GM19455 (cell line): Measurements from ENCODE around the gene C1orf56.

Experiments
- ATAC-seq: cut with Tn5 transposase; IDR thresholded peaks from one replicate; pipeline ENCODE4 v1.9.1; 2021; ENCODE audit not compliant: unreplicated experiment

C1orf56 gene

GRCh38 chr1:151024540-151025146 lies 22.9 kb upstream of the C1orf56 start:
- ATAC-seq: no peak

DNA sequence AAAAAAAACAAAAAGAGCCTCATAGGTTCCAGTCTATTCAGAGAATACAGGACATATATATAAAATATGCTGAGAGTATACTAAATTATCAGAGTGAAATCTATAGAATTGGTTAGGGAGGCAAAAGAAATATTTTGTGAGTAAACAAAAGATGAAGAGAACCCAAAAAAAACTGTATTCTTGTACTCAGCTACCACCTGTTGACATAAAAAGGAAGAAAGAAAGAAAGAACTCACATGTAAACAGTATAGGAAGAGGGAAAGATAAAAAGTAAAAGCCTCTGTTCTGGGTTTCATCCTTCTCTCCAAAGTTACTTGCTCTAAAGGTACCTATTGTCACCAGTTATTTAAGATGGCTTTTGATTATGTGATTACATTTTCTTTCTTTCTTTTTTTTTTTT lies 21.1 kb upstream of the C1orf56 start:
- no peak for ATAC-seq

GRCh38 chr1:151032164-151032563 lies 15.4 kb upstream of the C1orf56 start:
- no peak for ATAC-seq

GRCh38 chr1:151035167-151035566 lies 12.4 kb upstream of the C1orf56 start:
- ATAC-seq: no peak

- no peak for ATAC-seq
These were observed 11.2 kb upstream of the C1orf56 start, which contains the start of gene BNIPL for GRCh38 chr1:151036356-151036755. Gene BNIPL (plus strand): TSS chr1:151036586. CDS start chr1:151036726, 140 bp downstream.

GRCh38 chr1:151037032-151037431 lies 10.5 kb upstream of the C1orf56 start:
- ATAC-seq: no peak

DNA sequence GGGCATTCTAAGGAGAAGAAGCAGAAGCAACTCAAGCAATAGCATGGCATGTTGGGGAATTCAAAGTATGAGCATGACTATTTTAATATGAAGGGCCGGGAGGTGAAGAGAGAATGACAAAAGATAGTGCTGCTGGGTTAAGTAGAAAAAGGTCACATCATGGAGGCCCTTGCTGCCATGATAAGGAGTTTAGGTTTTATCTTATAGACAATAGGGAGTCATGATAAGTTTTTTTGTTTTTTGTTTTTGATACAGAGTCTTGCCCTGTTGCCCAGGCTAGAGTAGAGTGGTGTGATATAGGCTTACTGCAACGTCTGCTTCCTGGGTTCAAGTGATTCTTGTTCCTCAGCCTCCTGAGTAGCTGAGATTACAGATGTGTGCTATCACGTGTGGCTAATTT lies 8.0 kb upstream of the C1orf56 start:
- no peak for ATAC-seq

DNA sequence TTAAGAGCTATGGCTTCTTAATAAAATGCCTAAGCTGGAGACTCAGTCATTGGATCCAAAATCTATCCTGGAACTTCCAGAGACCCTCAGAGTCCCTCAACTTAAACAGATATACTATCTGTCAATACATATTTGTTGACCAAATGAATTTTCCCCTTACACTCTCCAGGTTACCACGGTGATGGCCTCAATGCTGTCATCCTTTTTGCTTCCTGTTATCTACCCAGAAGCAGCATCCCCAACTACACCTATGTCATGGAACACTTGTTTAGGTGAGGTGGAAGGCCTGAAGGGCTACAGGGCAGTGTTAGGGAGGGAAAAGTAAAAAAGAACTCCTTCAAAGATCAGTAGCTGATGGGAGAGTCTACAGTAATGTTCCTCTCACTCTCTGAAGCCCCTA lies 4.4 kb upstream of the C1orf56 start:
- ATAC-seq: no peak

DNA sequence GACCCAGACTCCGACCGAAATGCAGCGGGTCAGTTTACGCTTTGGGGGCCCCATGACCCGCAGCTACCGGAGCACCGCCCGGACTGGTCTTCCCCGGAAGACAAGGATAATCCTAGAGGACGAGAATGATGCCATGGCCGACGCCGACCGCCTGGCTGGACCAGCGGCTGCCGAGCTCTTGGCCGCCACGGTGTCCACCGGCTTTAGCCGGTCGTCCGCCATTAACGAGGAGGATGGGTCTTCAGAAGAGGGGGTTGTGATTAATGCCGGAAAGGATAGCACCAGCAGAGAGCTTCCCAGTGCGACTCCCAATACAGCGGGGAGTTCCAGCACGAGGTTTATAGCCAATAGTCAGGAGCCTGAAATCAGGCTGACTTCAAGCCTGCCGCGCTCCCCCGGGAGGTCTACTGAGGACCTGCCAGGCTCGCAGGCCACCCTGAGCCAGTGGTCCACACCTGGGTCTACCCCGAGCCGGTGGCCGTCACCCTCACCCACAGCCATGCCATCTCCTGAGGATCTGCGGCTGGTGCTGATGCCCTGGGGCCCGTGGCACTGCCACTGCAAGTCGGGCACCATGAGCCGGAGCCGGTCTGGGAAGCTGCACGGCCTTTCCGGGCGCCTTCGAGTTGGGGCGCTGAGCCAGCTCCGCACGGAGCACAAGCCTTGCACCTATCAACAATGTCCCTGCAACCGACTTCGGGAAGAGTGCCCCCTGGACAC lies 534 bp downstream of the C1orf56 start:
- peak; percentile 46 for ATAC-seq

DNA sequence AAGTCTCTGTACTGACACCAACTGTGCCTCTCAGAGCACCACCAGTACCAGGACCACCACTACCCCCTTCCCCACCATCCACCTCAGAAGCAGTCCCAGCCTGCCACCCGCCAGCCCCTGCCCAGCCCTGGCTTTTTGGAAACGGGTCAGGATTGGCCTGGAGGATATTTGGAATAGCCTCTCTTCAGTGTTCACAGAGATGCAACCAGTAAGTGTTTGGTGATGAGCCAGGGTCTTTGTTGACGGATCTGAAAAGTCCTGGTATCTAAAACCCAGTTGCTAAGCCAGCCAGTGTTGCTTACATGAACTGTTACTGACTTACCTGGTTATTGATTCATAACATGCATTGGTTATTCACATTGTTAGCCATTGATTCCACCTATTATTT lies 1.1 kb downstream of the C1orf56 start:
- no peak for ATAC-seq

DNA sequence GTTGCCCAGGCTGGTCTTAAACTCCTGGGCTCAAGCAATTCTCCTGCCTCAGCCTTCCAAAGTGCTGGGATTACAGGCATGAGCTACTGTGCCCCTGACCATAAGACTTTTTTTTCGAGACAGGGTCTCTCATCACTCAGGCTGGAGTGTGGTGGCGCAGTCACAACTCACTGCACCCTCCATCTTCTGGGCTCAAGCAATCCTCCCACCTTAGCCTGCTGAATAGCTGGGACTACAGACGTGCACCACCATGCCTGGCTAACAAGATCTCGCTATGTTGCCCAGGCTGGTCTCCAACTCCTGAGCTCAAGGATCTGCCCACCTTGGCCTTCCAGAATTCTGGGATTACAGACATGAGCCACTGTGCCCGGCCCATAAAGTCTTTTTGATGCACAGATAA lies 1.9 kb downstream of the C1orf56 start:
- no peak for ATAC-seq

- ATAC-seq: no peak
These were observed 2.6 kb downstream of the C1orf56 start for GRCh38 chr1:151050051-151050688.

DNA sequence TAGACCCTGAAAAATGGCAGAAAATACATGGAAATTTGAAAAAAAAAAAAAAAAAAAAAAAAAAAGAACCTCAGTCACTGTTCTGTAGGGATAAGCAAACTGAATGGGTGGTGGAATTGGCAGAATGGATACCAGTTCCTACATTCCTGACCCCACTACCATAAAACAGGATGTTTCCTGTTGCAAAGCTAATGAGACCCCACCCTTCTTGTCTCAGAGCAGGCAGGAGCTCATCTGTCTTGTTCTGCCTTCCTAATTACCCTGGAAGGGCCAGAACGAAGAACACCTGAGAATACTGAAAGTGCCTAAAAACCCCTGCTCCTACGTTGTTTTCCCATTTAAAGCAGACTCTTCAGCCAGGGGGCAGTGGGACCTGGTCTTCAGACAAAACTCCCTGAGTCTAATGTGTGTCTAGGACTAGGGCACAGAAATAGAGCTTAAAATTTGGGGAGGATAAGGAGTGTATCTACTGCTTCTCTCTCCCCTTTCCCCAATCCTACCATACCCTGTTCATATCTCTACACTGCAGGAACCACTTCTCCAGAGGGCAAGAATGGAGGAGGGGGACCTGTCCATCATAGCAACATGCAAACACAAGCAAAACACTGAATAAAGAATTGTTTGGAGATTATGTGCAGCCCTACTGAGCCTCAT lies 3.9 kb downstream of the C1orf56 start:
- no peak for ATAC-seq

DNA sequence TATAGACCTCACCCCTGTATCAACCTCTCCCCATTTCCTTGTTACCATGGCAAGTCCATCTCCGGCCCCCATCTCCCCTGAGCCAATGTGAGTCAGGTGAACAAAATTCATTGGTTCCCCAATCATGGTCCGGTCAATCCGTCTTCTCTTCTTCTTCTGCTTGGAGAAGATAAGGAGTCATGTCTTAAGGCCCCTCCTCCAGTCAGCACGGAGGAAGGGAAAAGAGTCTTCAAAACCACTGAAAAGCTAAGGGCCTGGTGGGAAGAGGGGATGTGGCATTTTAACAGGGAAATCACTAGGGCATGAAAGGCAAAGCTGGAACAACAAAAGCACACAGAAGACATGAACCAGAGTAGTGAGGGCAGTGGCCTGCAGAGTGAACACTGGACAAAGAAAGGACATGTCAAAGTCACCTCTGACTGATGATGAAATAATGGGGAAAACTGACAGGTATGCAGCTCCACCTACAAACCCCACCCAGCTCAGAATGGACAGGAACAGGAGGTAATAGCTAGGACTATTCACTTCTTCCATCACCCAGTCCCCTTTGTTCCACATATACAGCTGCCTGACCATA lies 7.5 kb downstream of the C1orf56 start:
- ATAC-seq: no peak

GRCh38 chr1:151055581-151055980 lies 8.0 kb downstream of the C1orf56 start:
- ATAC-seq: no peak

- ATAC-seq: no peak
These were observed 8.6 kb downstream of the C1orf56 start for GRCh38 chr1:151056149-151056548.

GRCh38 chr1:151058692-151059091 lies 11.1 kb downstream of the C1orf56 start:
- ATAC-seq: no peak

DNA sequence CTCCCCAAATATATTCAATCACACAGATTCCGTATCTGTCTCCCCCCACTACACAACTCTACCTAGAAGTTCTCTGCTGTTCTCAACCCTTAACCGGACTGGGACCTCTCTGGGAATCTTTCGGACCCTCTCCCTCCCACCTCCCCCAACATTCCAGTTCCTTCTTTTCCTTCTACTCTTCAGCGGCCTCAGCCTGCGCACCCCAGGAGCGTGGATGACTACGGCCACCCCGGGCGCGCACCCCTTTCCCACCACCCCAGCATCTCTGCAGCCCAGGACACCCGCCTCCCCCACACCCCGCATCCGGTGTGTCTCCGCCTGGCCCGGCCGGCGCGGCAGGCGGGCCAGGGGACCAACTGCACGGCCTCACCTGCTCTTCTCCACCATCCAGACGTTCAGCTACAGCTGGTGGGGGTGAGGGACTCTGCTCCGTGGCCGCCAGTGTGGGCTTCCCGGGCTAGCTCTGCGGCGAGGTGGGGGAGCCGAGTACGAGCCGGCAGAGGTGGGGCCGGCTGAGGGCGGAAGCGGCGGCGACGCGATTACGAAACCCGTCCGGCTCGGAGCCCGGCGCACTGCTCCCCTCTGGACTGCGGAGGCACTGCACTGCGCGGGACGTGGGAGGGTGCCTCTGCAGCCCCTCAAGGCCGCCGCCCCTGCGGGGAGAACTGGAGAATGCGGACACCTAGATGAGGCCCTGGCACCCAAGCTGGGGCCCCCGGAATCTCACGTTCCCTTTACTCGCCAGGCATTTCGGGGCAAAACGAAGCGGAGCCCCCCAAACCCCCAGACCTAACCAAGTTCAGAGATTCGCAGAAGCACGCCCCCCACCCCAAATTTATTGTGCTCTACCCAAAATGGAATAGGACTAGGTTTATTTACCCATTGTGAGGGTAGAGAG lies 11.8 kb downstream of the C1orf56 start, which contains the start of gene CDC42SE1:
Gene CDC42SE1, minus strand, starts transcription at position 514 of the 898 bp plus-strand sequence. CDS start 3,892 bp downstream, outside the sequence.
- ATAC-seq: peak; percentile 86

DNA sequence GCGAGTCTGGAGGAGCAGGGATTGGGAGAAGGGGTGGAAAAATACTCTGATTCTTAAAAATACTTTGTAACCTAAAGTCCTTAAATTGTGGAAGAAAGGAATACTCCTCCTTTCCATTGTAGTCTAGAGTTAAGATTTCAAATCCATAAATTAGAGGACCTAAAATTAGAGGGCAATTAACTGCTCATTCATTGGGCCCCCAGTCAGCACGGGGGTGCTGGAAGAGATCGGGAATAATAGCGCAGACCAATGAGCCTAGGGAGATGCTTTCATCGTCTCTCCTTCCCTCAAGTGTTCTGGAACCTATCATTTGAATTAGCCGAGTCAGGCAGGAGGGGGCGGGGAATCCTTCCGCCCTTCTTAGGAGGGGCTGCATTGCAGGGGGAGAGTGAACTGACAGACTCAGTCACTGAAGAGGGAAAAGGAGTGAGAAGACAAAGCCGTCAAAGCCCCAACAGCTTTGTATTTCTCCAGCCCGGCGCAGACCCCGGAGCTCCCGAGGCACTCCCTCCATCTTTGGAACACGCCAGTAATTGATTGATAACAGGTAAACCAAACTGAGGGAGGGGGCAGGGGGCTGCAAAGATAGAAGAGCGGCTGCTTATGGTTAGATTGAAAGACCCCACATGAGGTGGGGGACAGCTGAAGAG lies 12.6 kb downstream of the C1orf56 start, which contains the start of gene MLLT11:
Gene MLLT11, plus strand, starts transcription at position 391 of the 650 bp plus-strand sequence. CDS start 6,828 bp downstream, outside the sequence.
- ATAC-seq: no peak
